Cardiac fibroblast (primary cell): ENCODE measurements around the gene PLEKHG5.

Experiments
- DNase-seq, 2 donors: peaks; one replicate each; pipeline versions ENCODE4 v3.0.0 to v3.0.0-alpha.2; 2010; ENCODE audit warnings: low read depth in 2 of 2
- H3K4me3 ChIP-seq, 2 donors: replicated peaks in 1 of 2; 1 replicate in 1 of 2; 2 replicates in 1 of 2; pipeline ENCODE4 v1.5.1; 2011; ENCODE audit warnings: low read depth in 2 of 2, low read length in 2 of 2, mild to moderate bottlenecking in 2 of 2, moderate library complexity in 1 of 2
- CTCF ChIP-seq: IDR thresholded peaks from one replicate; pipeline ENCODE4 v1.5.1; 2011; ENCODE audit warnings: low read depth, mild to moderate bottlenecking, low read length, inconsistent platforms

PLEKHG5 gene

GRCh38 chr1:6464915-6465314 is 26.6 kb downstream of the PLEKHG5 start:
- no peak overlapping the region for H3K4me3 ChIP-seq
- no peak for TF ChIP-seq CTCF
- DNase-seq: no peak

- H3K4me3 ChIP-seq: no peak overlapping the region
- no peak for DNase-seq
- TF ChIP-seq CTCF: no peak
These were observed 27.0 kb downstream of the PLEKHG5 start for GRCh38 chr1:6464514-6464836.

GRCh38 chr1:6463120-6463412 is 28.4 kb downstream of the PLEKHG5 start:
- TF ChIP-seq CTCF: no peak
- no peak overlapping the region for H3K4me3 ChIP-seq
- DNase-seq: no peak

GRCh38 chr1:6462412-6463119 is 28.9 kb downstream of the PLEKHG5 start:
- no peak overlapping the region for H3K4me3 ChIP-seq
- no peak for DNase-seq

GRCh38 chr1:6461538-6462411 is 29.7 kb downstream of the PLEKHG5 start:
- no peak for TF ChIP-seq CTCF
- no peak overlapping the region for H3K4me3 ChIP-seq
- no peak for DNase-seq

More at GRCh38 chr1:6462412-6463119, 28.9 kb downstream of the PLEKHG5 start:
- TF ChIP-seq CTCF: peak; percentile 5

GRCh38 chr1:6461051-6461530 is 30.4 kb downstream of the PLEKHG5 start:
- no peak for TF ChIP-seq CTCF
- no peak overlapping the region for H3K4me3 ChIP-seq
- no peak for DNase-seq
